ENCODE measurements around the gene PGGT1B. TPM values are rescaled to one million over a fixed set of nuclear protein-coding genes. Genes with fewer than 3 reads are reported as not detected.

PGGT1B gene
- total and polyA plus RNA-seq, 3 experiments from 2014 or later: 12.5 to 46.1 (median 44.0) TPM

DNA sequence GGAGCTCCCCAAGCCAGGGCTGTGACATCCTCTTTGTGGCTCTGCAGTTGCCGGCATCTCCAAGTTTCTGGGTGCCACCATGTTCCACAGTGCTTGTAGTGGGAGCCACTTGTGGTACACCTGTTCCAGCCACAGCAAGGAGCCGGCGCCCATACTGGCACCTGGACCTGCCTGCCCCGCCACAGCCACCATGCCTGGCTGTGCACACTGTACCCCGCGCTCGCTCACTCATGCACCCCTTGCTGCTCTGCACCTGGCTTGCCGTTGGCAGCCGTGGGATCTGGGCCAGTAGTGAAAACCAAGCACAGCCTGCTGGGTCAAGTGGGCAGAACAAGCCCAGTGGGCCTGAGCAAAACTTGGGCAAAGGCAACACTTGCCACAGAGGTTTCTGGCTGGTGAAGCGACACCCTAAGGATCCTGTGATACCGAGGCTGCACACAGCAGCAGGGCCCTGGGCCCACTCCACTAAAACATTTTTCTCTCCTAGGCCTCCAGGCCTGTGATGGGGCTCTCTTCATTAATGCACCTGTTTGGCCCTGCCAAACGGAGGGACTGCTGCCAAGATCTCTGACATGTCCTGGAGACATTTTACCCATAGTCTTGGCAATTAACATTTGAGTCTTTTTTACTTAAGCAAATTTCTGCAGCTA, 95.8 kb downstream of the PGGT1B start:
- H3K9me3 Mint-ChIP-seq: peaks cover 2 to 10% (median 4%) of the 10 kb centered on the region in 5 donors
- Histone ChIP-seq H3K4me3 (ENCODE audit: low read length) (no peak overlapping the region), H3K36me3 (ENCODE audit: insufficient read depth, low read length) (no peaks in the 10 kb centered on the region), H3K27me3 (ENCODE audit: insufficient read depth, low read length, poor library complexity, severe bottlenecking) (peaks cover 35% of the 10 kb centered on the region), H3K4me1 (ENCODE audit: insufficient read depth, low read length) (peaks cover 19% of the 10 kb centered on the region), H3K27ac (ENCODE audit: low read depth, low read length) (no peak overlapping the region), H3K9me3 (ENCODE audit: low read length) (no peaks in the 10 kb centered on the region)
- peaks cover 0 to 6% (median 4%) of the 10 kb centered on the region in 3 donors for H3K36me3 Mint-ChIP-seq
- no peak for DNase-seq
- H3K4me1 Mint-ChIP-seq: peaks cover 11 to 15% (median 15%) of the 10 kb centered on the region in 3 donors
- ChIA-PET POLR2A (no interaction called here), CTCF (interaction anchor here (1.2 kb wide), 1 partner anchor 38 kb away, joined by 3 read pairs; no protein-coding TSS in a partner anchor)
- peaks cover 37 to 59% of the 10 kb centered on the region in 2 donors for H3K27me3 Mint-ChIP-seq
- H3K27ac Mint-ChIP-seq: no peak overlapping the region
- H3K4me3 Mint-ChIP-seq: no peak overlapping the region

DNA sequence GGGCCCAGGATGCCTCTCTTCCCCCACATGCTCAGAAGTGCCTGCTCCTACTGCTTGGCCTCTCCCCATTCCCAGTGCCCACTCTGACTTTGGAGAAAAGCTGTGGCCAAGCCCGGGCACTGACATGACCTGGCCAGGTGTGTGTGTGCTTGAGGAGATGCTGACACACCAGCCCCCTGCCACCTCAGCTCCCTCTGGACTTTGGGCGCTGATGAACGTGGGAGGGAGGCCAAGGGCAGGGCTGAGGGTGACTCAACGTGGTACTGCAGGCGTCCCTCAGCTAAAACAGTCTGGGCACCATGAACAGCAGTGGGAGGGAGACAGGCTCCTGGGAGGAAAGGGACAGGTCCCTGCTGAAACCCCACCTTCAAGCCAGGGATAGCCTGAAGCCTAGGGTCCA, 96.9 kb downstream of the PGGT1B start:
- Mint-ChIP-seq H3K27me3 (peaks cover 34 to 58% of the 10 kb centered on the region in 2 donors), H3K9me3 (peaks cover 2 to 10% (median 4%) of the 10 kb centered on the region in 5 donors), H3K27ac (no peak overlapping the region), H3K4me1 (peaks cover 6 to 10% (median 9%) of the 10 kb centered on the region in 3 donors), H3K4me3 (no peak overlapping the region), H3K36me3 (peaks cover 0 to 6% (median 4%) of the 10 kb centered on the region in 3 donors)
- ChIA-PET CTCF (interaction anchor here (1.2 kb wide), 1 partner anchor 40 kb away, joined by 3 read pairs; no protein-coding TSS in a partner anchor), POLR2A (no interaction called here)
- Histone ChIP-seq H3K27ac (ENCODE audit: low read depth, low read length) (no peak overlapping the region), H3K4me3 (ENCODE audit: low read length) (no peak overlapping the region), H3K36me3 (ENCODE audit: insufficient read depth, low read length) (no peaks in the 10 kb centered on the region), H3K9me3 (ENCODE audit: low read length) (no peaks in the 10 kb centered on the region), H3K4me1 (ENCODE audit: insufficient read depth, low read length) (peaks cover 13% of the 10 kb centered on the region), H3K27me3 (ENCODE audit: insufficient read depth, low read length, poor library complexity, severe bottlenecking) (peaks cover 25% of the 10 kb centered on the region)
- DNase-seq: no peak

DNA sequence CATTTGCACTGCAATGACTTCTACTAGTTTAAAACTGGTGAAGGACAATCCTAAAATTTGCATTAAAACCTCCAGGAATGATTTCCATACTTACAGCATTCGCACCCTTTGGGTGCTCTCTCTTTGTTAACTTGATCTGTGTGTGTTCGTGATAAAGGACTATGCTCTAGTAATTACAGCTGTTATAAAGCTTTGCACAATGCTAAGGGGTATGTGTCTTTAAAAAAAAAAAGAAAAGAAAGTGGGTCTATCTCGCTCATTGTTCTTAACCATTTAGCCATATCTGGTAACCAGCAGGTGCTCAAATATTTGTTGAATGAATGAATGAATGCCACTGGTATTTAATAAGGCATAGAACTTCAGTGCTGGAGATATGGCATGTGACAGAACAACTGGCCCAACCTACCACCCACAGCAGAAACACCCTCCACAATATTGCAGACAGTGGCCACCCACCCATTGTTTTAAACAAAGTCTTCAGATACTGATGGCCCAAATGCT, 101.7 kb downstream of the PGGT1B start:
- Mint-ChIP-seq H3K9me3 (peaks cover 0 to 4% (median 0%) of the 10 kb centered on the region in 5 donors), H3K27ac (no peak overlapping the region), H3K27me3 (peaks cover 33 to 58% of the 10 kb centered on the region in 2 donors), H3K4me3 (no peak overlapping the region), H3K36me3 (no peaks in the 10 kb centered on the region), H3K4me1 (no peaks in the 10 kb centered on the region)
- H3K36me3 ChIP-seq (ENCODE audit: insufficient read depth, low read length): no peaks in the 10 kb centered on the region
- no peak overlapping the region for H3K27ac ChIP-seq (ENCODE audit: low read depth, low read length)
- H3K9me3 ChIP-seq (ENCODE audit: low read length): no peaks in the 10 kb centered on the region
- H3K4me1 ChIP-seq (ENCODE audit: insufficient read depth, low read length): no peaks in the 10 kb centered on the region
- no peaks in the 10 kb centered on the region for H3K27me3 ChIP-seq (ENCODE audit: insufficient read depth, low read length, poor library complexity, severe bottlenecking)
- no peak overlapping the region for H3K4me3 ChIP-seq (ENCODE audit: low read length)
- ChIA-PET CTCF (no interaction called here), POLR2A (no interaction called here)
- DNase-seq: no peak

Other genes with a start within 250 kb of the PGGT1B start
- under 1 TPM; 0.15 to 0.58 TPM for gene TRIM36, start 93.0 kb downstream of the PGGT1B start, total RNA-seq
- not detected for gene TRIM36, start 93.0 kb downstream of the PGGT1B start, polyA plus RNA-seq
- gene CCDC112, start 33.8 kb upstream of the PGGT1B start, total RNA-seq: 1 to 10 TPM; 1.6 to 2.2 TPM
- 4.8 TPM for gene CCDC112, start 33.8 kb upstream of the PGGT1B start, polyA plus RNA-seq